Measurements from ENCODE around the gene GPC6.

The GPC6 gene

DNA sequence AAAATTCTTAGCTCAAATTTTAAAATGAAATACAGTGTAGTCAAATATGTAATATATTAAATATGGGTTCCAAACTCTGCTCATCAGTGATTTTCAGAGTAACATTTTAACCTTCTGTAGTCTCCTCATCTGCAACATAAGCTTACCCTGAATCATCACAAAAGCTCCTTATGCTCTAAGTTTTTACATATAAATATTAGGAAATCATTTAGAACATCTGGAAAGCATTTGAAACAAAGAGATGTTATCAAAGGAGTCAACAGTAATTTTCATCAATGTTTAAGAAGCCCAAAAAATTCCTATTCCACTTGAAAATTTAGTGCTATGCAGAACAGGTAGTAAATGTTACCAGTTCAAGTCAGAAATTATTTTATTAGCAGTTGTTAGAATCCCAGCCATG is 1028.1 kb downstream of the GPC6 start:
- ChIA-PET POLR2A (no interaction called here), CTCF (interaction anchor here (0.8 to 1.1 kb wide), 2 partner anchors 10 to 14 kb away, joined by 3 read pairs; no protein-coding TSS in a partner anchor)
- no peak for DNase-seq (ENCODE audit: low read depth, low spot score)
- TF ChIP-seq, protein P1, sequence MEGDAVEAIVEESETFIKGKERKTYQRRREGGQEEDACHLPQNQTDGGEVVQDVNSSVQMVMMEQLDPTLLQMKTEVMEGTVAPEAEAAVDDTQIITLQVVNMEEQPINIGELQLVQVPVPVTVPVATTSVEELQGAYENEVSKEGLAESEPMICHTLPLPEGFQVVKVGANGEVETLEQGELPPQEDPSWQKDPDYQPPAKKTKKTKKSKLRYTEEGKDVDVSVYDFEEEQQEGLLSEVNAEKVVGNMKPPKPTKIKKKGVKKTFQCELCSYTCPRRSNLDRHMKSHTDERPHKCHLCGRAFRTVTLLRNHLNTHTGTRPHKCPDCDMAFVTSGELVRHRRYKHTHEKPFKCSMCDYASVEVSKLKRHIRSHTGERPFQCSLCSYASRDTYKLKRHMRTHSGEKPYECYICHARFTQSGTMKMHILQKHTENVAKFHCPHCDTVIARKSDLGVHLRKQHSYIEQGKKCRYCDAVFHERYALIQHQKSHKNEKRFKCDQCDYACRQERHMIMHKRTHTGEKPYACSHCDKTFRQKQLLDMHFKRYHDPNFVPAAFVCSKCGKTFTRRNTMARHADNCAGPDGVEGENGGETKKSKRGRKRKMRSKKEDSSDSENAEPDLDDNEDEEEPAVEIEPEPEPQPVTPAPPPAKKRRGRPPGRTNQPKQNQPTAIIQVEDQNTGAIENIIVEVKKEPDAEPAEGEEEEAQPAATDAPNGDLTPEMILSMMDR (IDR thresholded peaks at IDR 0.05; ENCODE audit: insufficient read depth, low read length, missing control alignments) = no peak
- H3K4me3 ChIP-seq (ENCODE audit: low read depth, low read length) = no peak overlapping the region

DNA sequence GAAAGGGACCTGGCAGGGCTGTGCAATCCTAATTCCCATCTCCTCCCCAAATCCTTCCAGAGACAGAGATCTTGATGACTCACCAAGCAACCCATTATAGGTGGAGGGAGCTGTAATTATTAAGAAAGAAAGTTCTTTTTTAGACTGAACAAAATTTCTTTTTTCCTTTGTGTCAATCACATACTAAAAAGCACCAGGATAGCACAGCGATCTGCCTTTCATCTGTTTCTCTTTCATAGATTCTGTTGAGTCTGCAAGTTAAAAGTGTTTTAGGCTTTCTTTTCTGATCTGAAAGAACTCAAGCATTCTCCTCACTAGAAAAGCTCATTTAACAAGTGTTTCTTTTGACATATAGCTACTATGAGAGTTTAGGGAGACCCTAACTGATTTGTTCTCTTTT is 1030.1 kb downstream of the GPC6 start:
- TF ChIP-seq, protein P1 (IDR thresholded peaks at IDR 0.05; ENCODE audit: insufficient read depth, low read length, missing control alignments) = no peak
- ChIA-PET POLR2A (no interaction called here), CTCF (no interaction called here)
- DNase-seq (ENCODE audit: low read depth, low spot score) = no peak
- H3K4me3 ChIP-seq (ENCODE audit: low read depth, low read length) = no peak overlapping the region

DNA sequence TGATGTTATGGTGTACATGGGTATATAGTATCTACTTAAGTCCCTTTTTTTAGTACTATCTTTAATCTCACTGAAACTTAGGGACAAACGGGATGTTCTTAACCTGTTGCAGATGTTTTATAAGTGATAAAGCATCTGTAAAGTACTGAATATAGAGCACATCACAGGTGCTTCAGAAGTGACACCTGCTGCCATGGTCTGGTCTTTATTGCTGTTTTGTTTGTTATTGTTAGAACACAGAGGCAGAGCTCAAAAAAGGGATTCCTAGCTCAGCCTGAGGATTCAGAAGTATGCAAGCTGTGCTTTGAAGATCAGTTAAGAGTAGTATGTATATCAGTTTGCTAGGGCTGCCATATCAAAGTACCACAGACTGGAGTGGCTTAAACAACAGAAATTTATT is 1033.4 kb downstream of the GPC6 start:
- DNase-seq (ENCODE audit: low read depth, low spot score) = no peak
- ChIA-PET CTCF (no interaction called here), POLR2A (no interaction called here)
- H3K4me3 ChIP-seq (ENCODE audit: low read depth, low read length) = no peak overlapping the region
- TF ChIP-seq, protein P1 (IDR thresholded peaks at IDR 0.05; ENCODE audit: insufficient read depth, low read length, missing control alignments) = no peak

DNA sequence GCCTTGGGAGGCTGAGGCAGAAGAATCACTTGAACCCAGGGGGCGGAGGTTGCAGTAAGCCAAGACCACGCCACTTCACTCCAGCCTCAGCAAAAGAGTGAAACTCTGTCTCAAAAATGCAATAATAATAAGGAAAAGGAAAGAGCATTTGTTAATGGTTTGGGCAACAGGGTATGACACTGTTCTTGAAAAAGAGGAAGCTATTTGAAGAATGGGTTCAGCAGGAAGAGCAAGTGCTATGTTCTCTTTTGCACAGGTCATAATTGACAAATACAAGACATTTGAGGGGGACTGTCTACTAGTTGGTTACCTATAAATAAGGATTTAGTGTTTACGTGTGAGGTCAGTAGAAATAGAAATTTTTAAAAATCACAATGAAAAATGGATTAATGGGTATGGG is 1034.6 kb downstream of the GPC6 start:
- ChIA-PET CTCF (no interaction called here), POLR2A (no interaction called here)
- no peak for DNase-seq (ENCODE audit: low read depth, low spot score)

DNA sequence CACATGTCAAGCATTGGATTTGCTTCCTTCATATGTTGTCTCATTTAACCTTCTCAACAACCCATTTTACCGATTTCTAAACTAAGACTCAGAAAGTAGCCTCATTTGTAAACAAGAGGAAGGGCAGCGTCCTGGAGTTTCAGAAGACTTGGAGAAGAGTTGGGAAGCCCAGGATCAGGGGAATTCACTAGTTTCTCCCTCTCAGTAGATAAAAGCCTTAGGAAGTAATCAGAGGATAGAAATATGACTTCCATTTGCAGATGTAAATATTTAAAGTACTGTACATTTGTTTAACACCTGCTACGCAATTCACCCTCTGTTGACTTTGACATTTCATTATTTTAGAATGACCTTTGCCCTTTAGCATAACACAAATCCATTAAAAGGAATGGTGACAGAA is 1036.4 kb downstream of the GPC6 start:
- no peak overlapping the region for H3K4me3 ChIP-seq (ENCODE audit: low read depth, low read length)
- POLR2A ChIA-PET = no interaction called here
- DNase-seq (ENCODE audit: low read depth, low spot score) = no peak
- CTCF ChIA-PET = no interaction called here
- TF ChIP-seq, protein P1 (IDR thresholded peaks at IDR 0.05; ENCODE audit: insufficient read depth, low read length, missing control alignments) = no peak

More for the DNA sequence above, 1034.6 kb downstream of the GPC6 start:
- TF ChIP-seq, protein P1 (IDR thresholded peaks at IDR 0.05; ENCODE audit: insufficient read depth, low read length, missing control alignments) = no peak
- no peak overlapping the region for H3K4me3 ChIP-seq (ENCODE audit: low read depth, low read length)

DNA sequence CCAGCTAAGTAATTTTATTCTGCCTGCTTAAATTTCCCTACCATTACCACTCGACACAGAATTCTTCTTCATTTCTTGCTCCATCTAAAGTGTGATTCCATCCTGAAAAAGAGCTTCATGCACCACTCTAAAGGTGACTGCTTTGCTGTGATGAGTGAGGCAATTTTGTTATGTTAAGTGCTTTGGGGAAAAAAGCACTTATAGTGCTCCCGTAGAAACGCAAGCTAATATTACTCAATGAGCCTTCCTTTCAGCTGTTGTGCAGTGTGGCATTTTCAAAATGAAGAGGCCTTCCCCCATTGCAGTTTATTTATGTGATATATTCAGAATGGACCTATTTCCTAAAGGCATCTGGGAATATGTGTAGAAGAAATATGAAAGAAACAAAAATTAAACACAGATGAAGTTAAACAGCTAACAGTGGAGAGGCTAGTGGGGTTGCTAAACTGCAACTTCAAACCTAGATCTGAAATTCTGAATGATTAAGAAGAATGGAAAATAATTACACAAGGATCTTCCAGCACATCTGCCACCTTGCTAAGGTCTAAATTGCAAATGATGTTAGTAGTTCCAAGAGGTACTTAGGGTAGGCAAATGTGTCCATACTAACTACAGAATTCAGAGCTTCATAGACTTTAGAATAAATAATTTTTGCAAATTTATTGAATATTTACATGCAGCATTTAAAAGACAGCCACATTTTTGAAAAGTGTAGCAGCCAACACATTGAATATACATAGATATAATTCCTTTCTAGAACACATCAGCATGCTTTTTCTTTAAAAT is 1041.2 kb downstream of the GPC6 start:
- H3K4me3 ChIP-seq (ENCODE audit: low read depth, low read length) = no peak overlapping the region
- POLR2A ChIA-PET = no interaction called here
- TF ChIP-seq, protein P1 (IDR thresholded peaks at IDR 0.05; ENCODE audit: insufficient read depth, low read length, missing control alignments) = no peak
- CTCF ChIA-PET = no interaction called here
- DNase-seq (ENCODE audit: low read depth, low spot score) = no peak

All from AG04449 (cell line).